ENCODE measurements around the gene GNG4.
"Not testable (repeated sequence)": the region's sequence is repeated elsewhere in the genome, so short reads cannot be mapped to it uniquely, and the experiment has no call there.

The GNG4 gene

DNA sequence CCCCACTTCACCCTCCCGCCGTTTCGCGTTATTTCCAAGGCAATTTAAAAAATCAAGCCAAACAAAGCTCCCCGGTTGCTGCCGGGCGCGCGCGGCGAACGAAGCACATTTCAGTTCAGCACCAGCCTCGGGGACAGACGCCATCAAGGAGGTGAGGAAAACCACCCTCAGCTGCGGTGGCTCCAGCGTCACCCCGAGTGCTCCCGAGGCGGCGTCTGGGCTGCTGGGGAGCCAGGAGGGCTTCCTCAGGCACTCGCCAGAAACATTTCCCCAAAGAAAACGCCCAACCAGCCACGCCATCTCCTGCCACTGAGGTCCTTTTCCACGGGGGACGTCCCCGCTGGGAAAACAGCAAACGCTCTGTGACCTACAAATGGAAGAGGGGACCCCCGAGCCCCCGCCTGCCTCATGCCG, 623 bp downstream of the GNG4 start:
- H3K4me3 ChIP-seq (ENCODE audit: low read depth, low read length): peak overlapping the region; percentile 99
- peak; percentile 55 for DNase-seq

GRCh38 chr1:235648407-235648907, 1.1 kb downstream of the GNG4 start:
- peak overlapping the region; percentile 97 for H3K27ac ChIP-seq
- peaks cover 14% of the 10 kb centered on the region for H3K36me3 ChIP-seq
- H3K4me3 ChIP-seq (ENCODE audit: low read depth, low read length): peak overlapping the region; percentile 99
- no peaks in the 10 kb centered on the region for H3K9me3 ChIP-seq (ENCODE audit: severe bottlenecking)
- H3K27me3 ChIP-seq (ENCODE audit: insufficient read depth, low read depth, severe bottlenecking): no peaks in the 10 kb centered on the region
- peak; percentile 43 for DNase-seq
- TF ChIP-seq, protein P1, sequence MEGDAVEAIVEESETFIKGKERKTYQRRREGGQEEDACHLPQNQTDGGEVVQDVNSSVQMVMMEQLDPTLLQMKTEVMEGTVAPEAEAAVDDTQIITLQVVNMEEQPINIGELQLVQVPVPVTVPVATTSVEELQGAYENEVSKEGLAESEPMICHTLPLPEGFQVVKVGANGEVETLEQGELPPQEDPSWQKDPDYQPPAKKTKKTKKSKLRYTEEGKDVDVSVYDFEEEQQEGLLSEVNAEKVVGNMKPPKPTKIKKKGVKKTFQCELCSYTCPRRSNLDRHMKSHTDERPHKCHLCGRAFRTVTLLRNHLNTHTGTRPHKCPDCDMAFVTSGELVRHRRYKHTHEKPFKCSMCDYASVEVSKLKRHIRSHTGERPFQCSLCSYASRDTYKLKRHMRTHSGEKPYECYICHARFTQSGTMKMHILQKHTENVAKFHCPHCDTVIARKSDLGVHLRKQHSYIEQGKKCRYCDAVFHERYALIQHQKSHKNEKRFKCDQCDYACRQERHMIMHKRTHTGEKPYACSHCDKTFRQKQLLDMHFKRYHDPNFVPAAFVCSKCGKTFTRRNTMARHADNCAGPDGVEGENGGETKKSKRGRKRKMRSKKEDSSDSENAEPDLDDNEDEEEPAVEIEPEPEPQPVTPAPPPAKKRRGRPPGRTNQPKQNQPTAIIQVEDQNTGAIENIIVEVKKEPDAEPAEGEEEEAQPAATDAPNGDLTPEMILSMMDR (IDR thresholded peaks at IDR 0.05; ENCODE audit: low read depth, low read length): no peak

More for the DNA sequence above, 623 bp downstream of the GNG4 start:
- Histone ChIP-seq H3K27me3 (ENCODE audit: insufficient read depth, low read depth, severe bottlenecking) (no peaks in the 10 kb centered on the region), H3K9me3 (ENCODE audit: severe bottlenecking) (no peaks in the 10 kb centered on the region), H3K36me3 (peaks cover 14% of the 10 kb centered on the region), H3K27ac (peak overlapping the region; percentile 97)
- TF ChIP-seq, protein P1 (IDR thresholded peaks at IDR 0.05; ENCODE audit: low read depth, low read length): no peak

- DNase-seq; H3K27me3 ChIP-seq (ENCODE audit: insufficient read depth, low read depth, severe bottlenecking): not testable (repeated sequence)
These were observed 2.0 kb downstream of the GNG4 start for GRCh38 chr1:235647537-235647936.

GRCh38 chr1:235646463-235646862, 3.1 kb downstream of the GNG4 start:
- Histone ChIP-seq H3K27ac (no peak overlapping the region), H3K36me3 (peaks cover 19% of the 10 kb centered on the region), H3K27me3 (ENCODE audit: insufficient read depth, low read depth, severe bottlenecking) (no peaks in the 10 kb centered on the region), H3K9me3 (ENCODE audit: severe bottlenecking) (no peaks in the 10 kb centered on the region), H3K4me3 (ENCODE audit: low read depth, low read length) (no peak overlapping the region)
- DNase-seq: no peak
- TF ChIP-seq, protein P1 (IDR thresholded peaks at IDR 0.05; ENCODE audit: low read depth, low read length): no peak

More at GRCh38 chr1:235647537-235647936, 2.0 kb downstream of the GNG4 start:
- not testable (repeated sequence) for H3K9me3 ChIP-seq (ENCODE audit: severe bottlenecking); H3K27ac ChIP-seq; H3K4me3 ChIP-seq (ENCODE audit: low read depth, low read length)
- H3K36me3 ChIP-seq: peaks cover 14% of the 10 kb centered on the region

- H3K27me3 ChIP-seq (ENCODE audit: insufficient read depth, low read depth, severe bottlenecking): no peaks in the 10 kb centered on the region
- TF ChIP-seq, protein P1 (IDR thresholded peaks at IDR 0.05; ENCODE audit: low read depth, low read length): no peak
- peaks cover 19% of the 10 kb centered on the region for H3K36me3 ChIP-seq
These were observed 4.8 kb downstream of the GNG4 start for GRCh38 chr1:235644693-235645305.

DNA sequence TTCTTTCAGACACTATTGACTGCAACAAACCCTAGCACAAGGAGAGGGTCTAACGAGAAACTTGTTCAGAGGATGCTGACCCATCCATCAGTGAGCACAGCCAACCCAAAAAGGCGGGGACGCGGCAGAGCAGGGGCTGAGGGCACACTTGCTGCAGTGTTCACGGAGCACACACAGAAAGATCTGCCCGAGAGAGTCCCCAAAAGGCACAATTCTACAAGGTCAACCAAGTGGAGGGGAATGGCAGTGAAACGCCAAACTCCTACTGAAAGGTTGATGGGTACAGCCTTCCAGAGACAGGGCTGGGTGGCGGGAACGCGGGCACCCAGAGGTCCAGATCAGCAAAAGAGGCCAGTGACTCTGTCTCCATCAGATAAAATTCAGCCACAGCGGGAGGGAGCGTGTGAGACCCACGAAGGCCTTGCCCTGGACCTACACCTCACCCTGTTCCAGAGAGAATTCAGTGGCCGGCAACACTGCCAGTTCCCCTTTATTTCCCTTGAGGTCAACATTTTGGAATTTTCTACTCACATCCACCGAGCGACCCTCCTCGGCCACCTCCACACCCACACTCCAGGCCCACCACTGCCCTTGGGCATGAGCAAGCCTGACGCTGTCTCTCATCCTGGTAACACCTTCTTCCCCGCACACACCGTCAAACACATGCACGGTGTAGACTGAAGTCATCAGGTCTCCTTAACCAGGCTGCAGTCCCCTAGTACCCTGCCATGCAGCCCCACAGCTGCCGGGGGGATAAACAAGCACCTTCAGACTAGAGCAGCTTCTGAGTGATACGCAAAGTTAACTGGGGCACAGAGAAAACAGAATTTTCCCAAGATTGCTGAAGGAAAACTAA, 5.5 kb downstream of the GNG4 start:
- no peak overlapping the region for H3K27ac ChIP-seq
- TF ChIP-seq, protein P1 (IDR thresholded peaks at IDR 0.05; ENCODE audit: low read depth, low read length): no peak
- peaks cover 17% of the 10 kb centered on the region for H3K36me3 ChIP-seq
- no peaks in the 10 kb centered on the region for H3K9me3 ChIP-seq (ENCODE audit: severe bottlenecking)
- no peak overlapping the region for H3K4me3 ChIP-seq (ENCODE audit: low read depth, low read length)
- no peak for DNase-seq
- H3K27me3 ChIP-seq (ENCODE audit: insufficient read depth, low read depth, severe bottlenecking): no peaks in the 10 kb centered on the region

More at GRCh38 chr1:235644693-235645305, 4.8 kb downstream of the GNG4 start:
- no peak for DNase-seq
- Histone ChIP-seq H3K27ac (no peak overlapping the region), H3K9me3 (ENCODE audit: severe bottlenecking) (no peaks in the 10 kb centered on the region), H3K4me3 (ENCODE audit: low read depth, low read length) (no peak overlapping the region)

All from WERI-Rb-1 (cell line).